Measurements from ENCODE around the gene ANKRD12.
A peak's percentile ranks its signal among the peaks of the same experiment; 100 is the strongest.

ANKRD12 gene

GRCh38 chr18:9290156-9290555 lies 153.6 kb downstream of the ANKRD12 start:
- no peak for DNase-seq (ENCODE audit: low read depth)

DNA sequence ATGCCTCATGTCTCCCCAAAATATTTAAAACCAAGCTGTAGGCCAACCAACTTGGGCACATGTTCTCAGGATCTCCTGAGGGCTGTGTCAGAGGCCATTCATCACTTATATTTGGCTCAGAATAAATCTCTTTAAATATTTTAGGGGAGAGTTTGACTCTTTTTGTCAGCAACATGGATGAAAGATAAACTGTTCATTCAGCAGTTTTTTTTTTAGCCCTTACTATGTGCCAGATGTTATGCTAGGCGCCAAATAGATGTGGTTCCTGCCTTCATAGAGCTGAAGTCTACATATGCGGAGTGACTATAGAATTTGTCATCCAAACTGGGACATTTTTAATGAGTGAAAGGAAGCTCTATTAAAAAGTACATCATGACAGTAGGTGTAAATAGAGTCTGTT lies 155.5 kb downstream of the ANKRD12 start:
- DNase-seq (ENCODE audit: low read depth): no peak

- no peak for DNase-seq (ENCODE audit: low read depth)
Measured at GRCh38 chr18:9293948-9294347, 157.4 kb downstream of the ANKRD12 start.

DNA sequence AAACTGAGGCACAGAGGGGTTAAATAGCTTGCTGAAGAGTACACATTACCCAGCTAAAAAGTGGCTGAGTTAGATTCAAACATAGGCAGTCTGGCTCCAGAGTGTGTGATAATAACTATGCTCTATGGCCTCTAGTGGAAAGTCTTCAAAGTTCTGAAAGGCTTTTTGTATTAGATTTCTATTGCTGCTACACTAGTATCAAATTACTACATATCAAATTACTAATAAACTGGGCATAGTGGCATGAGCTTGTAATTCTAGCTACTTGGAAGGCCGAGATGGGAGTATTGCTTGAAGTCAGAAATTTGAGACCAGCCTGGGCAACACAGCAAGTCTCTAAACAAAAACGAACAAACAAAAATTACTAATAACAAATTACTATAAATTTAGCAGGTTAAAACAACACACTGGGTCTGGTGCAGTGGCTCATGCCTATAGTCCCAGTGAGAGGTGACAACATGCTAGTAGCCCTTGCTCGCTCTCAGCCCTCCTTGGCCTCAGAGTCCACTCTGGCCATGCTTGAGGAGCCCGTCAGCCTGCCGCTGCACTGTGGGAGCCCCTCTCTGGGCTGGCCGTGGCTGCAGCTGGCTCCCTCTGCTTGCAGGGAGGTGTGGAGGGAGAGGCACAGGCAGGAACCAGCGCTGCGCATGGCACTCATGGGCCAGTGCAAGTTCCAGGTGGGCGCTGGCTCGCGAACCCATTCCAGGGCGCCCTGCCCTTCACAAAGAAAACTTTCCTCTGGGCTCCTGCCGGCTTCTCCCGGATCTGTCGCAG lies 159.8 kb downstream of the ANKRD12 start:
- DNase-seq (ENCODE audit: low read depth): no peak

DNA sequence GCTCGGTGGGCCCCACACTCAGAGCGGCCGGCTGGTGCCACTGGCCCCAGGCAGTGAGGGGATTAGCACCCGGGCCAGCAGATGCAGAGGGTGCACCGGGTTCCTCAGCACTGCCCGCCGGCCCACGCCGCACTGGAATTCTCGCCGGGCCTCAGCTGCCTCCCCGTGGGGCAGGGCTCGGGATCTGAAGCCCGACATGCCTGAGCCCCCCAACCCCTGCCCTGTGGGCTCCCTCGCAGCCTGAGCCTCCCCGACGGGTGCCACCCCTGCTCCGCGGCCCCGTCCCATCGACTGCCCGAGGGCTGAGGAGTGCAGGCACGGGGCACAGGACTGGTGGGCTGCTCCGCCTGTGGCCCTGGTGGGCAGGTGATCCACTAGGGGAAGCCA lies 160.4 kb downstream of the ANKRD12 start:
- DNase-seq (ENCODE audit: low read depth): no peak

DNA sequence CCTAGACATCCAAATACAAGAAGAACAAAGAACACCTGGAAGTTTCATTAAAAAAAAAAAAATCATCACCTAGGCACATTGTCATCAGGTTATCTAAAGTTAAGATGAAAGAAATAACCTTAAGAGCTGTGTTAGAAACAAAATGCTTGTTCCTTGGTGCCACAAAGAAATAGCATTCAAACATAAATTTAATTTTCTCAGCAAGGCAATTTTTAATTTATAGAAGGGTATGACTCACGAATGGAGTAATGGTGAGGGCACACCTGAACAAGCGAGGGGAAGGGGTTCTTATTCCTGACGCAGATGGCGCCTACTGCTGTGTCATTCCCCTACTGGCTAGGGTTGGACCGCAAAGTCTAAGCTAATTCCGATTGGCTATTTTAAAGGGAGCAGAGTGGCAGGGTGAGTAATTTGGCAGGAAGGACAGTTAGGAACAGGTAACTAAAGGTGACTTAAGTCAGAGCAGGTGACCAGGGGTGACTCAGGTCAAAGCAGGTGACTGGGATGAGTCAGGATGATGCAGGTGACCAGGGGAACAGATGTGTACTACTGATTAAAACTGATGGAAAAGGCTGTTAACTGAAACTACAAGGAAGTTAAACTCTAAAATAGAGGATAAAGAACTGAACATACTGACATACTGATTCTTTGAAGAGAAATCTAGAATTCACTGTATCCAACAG lies 167.9 kb downstream of the ANKRD12 start:
- no peak for DNase-seq (ENCODE audit: low read depth)

GRCh38 chr18:9319333-9319732 lies 182.8 kb downstream of the ANKRD12 start:
- no peak for DNase-seq (ENCODE audit: low read depth)

GRCh38 chr18:9321017-9321452 lies 184.5 kb downstream of the ANKRD12 start:
- no peak for DNase-seq (ENCODE audit: low read depth)

- no peak for DNase-seq (ENCODE audit: low read depth)
Measured at GRCh38 chr18:9321736-9322135, 185.2 kb downstream of the ANKRD12 start.

DNA sequence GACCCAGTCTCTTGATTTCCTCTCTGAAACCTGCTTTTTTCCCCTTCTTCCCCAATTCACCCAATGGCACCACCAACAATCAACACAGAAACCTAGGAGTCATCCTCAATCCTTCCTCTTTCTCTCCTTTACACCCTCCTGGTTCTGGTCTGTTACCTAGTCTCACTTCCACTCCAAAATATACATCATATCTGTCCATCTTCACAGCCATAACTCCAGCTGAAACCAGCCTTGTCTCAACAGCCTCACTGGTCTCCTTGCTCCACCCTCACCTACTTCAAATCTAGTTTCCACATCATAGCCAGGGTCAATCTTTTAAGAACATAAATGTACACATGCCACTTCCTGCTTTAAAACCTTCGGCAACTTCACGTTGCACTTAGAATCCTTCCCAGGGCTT lies 186.2 kb downstream of the ANKRD12 start:
- DNase-seq (ENCODE audit: low read depth): no peak

DNA sequence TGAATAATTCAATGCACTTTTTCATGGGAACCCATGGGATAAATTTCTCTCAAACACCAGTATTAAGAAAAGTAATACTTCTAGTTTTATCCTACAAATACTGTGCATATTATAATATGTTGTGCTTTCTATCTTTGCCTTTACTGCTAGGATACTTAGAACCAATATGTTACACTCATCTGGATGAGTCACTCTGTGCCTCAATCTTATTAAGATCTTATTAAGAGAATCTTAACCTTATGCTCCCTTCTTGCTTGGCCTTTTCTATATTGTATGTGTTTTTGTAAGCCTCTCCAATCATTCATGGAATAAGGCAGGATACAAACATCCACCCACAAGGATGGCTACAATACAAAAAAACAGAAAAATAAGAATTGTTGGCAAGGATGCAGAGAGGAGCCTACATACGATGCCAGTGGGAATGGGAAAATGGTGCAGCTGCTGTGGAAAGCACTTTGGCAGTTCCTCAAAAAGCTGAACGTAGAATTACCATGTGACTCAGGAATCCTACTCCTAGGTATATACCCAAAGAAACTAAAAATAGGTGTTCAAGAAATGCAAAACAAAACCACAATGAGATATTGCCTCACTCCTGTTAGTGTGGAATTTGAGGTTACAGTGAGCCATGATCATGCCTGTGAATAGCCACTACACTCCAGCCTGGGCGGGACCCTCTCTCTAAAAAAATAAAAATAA lies 187.3 kb downstream of the ANKRD12 start:
- DNase-seq (ENCODE audit: low read depth): no peak

GRCh38 chr18:9325716-9326115 lies 189.1 kb downstream of the ANKRD12 start:
- no peak for DNase-seq (ENCODE audit: low read depth)

GRCh38 chr18:9328776-9329175 lies 192.2 kb downstream of the ANKRD12 start:
- no peak for DNase-seq (ENCODE audit: low read depth)

- no peak for DNase-seq (ENCODE audit: low read depth)
Measured at GRCh38 chr18:9329471-9329870, 192.9 kb downstream of the ANKRD12 start.

- no peak for DNase-seq (ENCODE audit: low read depth)
Measured at GRCh38 chr18:9330419-9330818, 193.8 kb downstream of the ANKRD12 start.

- no peak for DNase-seq (ENCODE audit: low read depth)
Measured at GRCh38 chr18:9333441-9334328, 197.1 kb downstream of the ANKRD12 start.

GRCh38 chr18:9334329-9334972 lies 197.9 kb downstream of the ANKRD12 start, which contains the start of gene TWSG1:
Gene TWSG1, plus strand, starts transcription at chr18:9334773. Its CDS starts 2,457 bp downstream, at chr18:9337230.
- peak; percentile 80 for DNase-seq (ENCODE audit: low read depth)

- peak; percentile 14 for DNase-seq (ENCODE audit: low read depth)
Measured at GRCh38 chr18:9334973-9335696, 198.6 kb downstream of the ANKRD12 start.

All from stimulated activated CD8-positive, alpha-beta memory T cell treated with anti-CD3 and anti-CD28 coated beads, Interleukin-15, amount 100 ng/mL, for 24 hours (primary cell).